Measurements from ENCODE around the gene CARM1.

GRCh38 chr19:10835754-10836478 is 35.4 kb upstream of the CARM1 start, which contains the start of gene TMED1:
- no peak for TF ChIP-seq EZH2phosphoT487 (IDR thresholded peaks at IDR 0.05; ENCODE audit: borderline replicate concordance)
- TF ChIP-seq, protein P1, sequence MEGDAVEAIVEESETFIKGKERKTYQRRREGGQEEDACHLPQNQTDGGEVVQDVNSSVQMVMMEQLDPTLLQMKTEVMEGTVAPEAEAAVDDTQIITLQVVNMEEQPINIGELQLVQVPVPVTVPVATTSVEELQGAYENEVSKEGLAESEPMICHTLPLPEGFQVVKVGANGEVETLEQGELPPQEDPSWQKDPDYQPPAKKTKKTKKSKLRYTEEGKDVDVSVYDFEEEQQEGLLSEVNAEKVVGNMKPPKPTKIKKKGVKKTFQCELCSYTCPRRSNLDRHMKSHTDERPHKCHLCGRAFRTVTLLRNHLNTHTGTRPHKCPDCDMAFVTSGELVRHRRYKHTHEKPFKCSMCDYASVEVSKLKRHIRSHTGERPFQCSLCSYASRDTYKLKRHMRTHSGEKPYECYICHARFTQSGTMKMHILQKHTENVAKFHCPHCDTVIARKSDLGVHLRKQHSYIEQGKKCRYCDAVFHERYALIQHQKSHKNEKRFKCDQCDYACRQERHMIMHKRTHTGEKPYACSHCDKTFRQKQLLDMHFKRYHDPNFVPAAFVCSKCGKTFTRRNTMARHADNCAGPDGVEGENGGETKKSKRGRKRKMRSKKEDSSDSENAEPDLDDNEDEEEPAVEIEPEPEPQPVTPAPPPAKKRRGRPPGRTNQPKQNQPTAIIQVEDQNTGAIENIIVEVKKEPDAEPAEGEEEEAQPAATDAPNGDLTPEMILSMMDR (conservative IDR thresholded peaks at IDR 0.05; ENCODE audit: low read length): no peak
